Measurements from ENCODE around the gene CEACAM19. TPM values are rescaled to one million over a fixed set of nuclear protein-coding genes. Genes with fewer than 3 reads are reported as not detected.
"Not testable (repeated sequence)": the region's sequence is repeated elsewhere in the genome, so short reads cannot be mapped to it uniquely, and the experiment has no call there.

Gene CEACAM19
- total RNA-seq = 1.1 and 1.3 TPM in 2 replicates

- no peak within 1 kb of the TSS for H3K4me3 Mint-ChIP-seq
- no peak within 1 kb of the TSS for H3K27ac Mint-ChIP-seq
- DNase-seq (ENCODE audit: low spot score) = no peak
- H3K27me3 Mint-ChIP-seq (ENCODE audit: insufficient read depth) = peaks cover 4% of the 10 kb centered on the region
- intact Hi-C loops (cut with micrococcal nuclease) = no loop called here
- no peaks in the 10 kb centered on the region for H3K36me3 Mint-ChIP-seq (ENCODE audit: low read depth)
- no peaks in the 10 kb centered on the region for H3K4me1 Mint-ChIP-seq (ENCODE audit: low read depth)
- H3K9me3 Mint-ChIP-seq = no peaks in the 10 kb centered on the region
Observed at GRCh38 chr19:44671400-44671799, at the start of gene CEACAM19. CEACAM19 (plus strand) TSS chr19:44671482; CDS start chr19:44671932, 450 bp downstream.

- no peaks in the 10 kb centered on the region for H3K27me3 Mint-ChIP-seq (ENCODE audit: insufficient read depth)
- intact Hi-C loops (cut with micrococcal nuclease) = no loop called here
- no peak for DNase-seq (ENCODE audit: low spot score)
- H3K4me1 Mint-ChIP-seq (ENCODE audit: low read depth) = no peaks in the 10 kb centered on the region
- H3K9me3 Mint-ChIP-seq = peaks cover 4% of the 10 kb centered on the region
- no peak overlapping the region for H3K4me3 Mint-ChIP-seq
- H3K36me3 Mint-ChIP-seq (ENCODE audit: low read depth) = no peaks in the 10 kb centered on the region
- H3K27ac Mint-ChIP-seq = no peak overlapping the region
Observed at GRCh38 chr19:44623080-44623479, 48.2 kb upstream of the CEACAM19 start.

GRCh38 chr19:44623626-44624025 lies 47.7 kb upstream of the CEACAM19 start:
- Mint-ChIP-seq H3K27me3 (ENCODE audit: insufficient read depth) (no peaks in the 10 kb centered on the region), H3K9me3 (peaks cover 4% of the 10 kb centered on the region), H3K36me3 (ENCODE audit: low read depth) (no peaks in the 10 kb centered on the region), H3K27ac (no peak overlapping the region), H3K4me3 (no peak overlapping the region), H3K4me1 (ENCODE audit: low read depth) (no peaks in the 10 kb centered on the region)
- intact Hi-C loops (cut with micrococcal nuclease) = no loop called here
- DNase-seq (ENCODE audit: low spot score) = no peak

- DNase-seq (ENCODE audit: low spot score) = no peak
- Mint-ChIP-seq H3K9me3 (peaks cover 4% of the 10 kb centered on the region), H3K4me3 (no peak overlapping the region), H3K27ac (no peak overlapping the region), H3K27me3 (ENCODE audit: insufficient read depth) (no peaks in the 10 kb centered on the region), H3K4me1 (ENCODE audit: low read depth) (no peaks in the 10 kb centered on the region), H3K36me3 (ENCODE audit: low read depth) (no peaks in the 10 kb centered on the region)
- intact Hi-C loops (cut with micrococcal nuclease) = no loop called here
Observed at GRCh38 chr19:44624840-44625354, 46.4 kb upstream of the CEACAM19 start.

GRCh38 chr19:44625637-44626036 lies 45.6 kb upstream of the CEACAM19 start:
- H3K9me3 Mint-ChIP-seq; H3K36me3 Mint-ChIP-seq (ENCODE audit: low read depth); DNase-seq (ENCODE audit: low spot score); intact Hi-C loops (cut with micrococcal nuclease); H3K27me3 Mint-ChIP-seq (ENCODE audit: insufficient read depth); H3K4me1 Mint-ChIP-seq (ENCODE audit: low read depth); H3K27ac Mint-ChIP-seq; H3K4me3 Mint-ChIP-seq: not testable (repeated sequence)

- no peak overlapping the region for H3K27ac Mint-ChIP-seq
- H3K9me3 Mint-ChIP-seq = peaks cover 4% of the 10 kb centered on the region
- no peaks in the 10 kb centered on the region for H3K27me3 Mint-ChIP-seq (ENCODE audit: insufficient read depth)
- H3K4me1 Mint-ChIP-seq (ENCODE audit: low read depth) = no peaks in the 10 kb centered on the region
- no peak for DNase-seq (ENCODE audit: low spot score)
- intact Hi-C loops (cut with micrococcal nuclease) = no loop called here
- H3K4me3 Mint-ChIP-seq = no peak overlapping the region
- no peaks in the 10 kb centered on the region for H3K36me3 Mint-ChIP-seq (ENCODE audit: low read depth)
Observed at GRCh38 chr19:44626048-44626624, 45.1 kb upstream of the CEACAM19 start.

- no peaks in the 10 kb centered on the region for H3K36me3 Mint-ChIP-seq (ENCODE audit: low read depth)
- intact Hi-C loops (cut with micrococcal nuclease) = no loop called here
- H3K4me3 Mint-ChIP-seq = no peak overlapping the region
- H3K27ac Mint-ChIP-seq = no peak overlapping the region
- peaks cover 8% of the 10 kb centered on the region for H3K9me3 Mint-ChIP-seq
- no peak for DNase-seq (ENCODE audit: low spot score)
- no peaks in the 10 kb centered on the region for H3K4me1 Mint-ChIP-seq (ENCODE audit: low read depth)
- no peaks in the 10 kb centered on the region for H3K27me3 Mint-ChIP-seq (ENCODE audit: insufficient read depth)
Observed at GRCh38 chr19:44627631-44628030, 43.7 kb upstream of the CEACAM19 start.

- DNase-seq (ENCODE audit: low spot score) = no peak
- Mint-ChIP-seq H3K36me3 (ENCODE audit: low read depth) (no peaks in the 10 kb centered on the region), H3K4me1 (ENCODE audit: low read depth) (no peaks in the 10 kb centered on the region), H3K9me3 (peaks cover 6% of the 10 kb centered on the region), H3K27me3 (ENCODE audit: insufficient read depth) (no peaks in the 10 kb centered on the region), H3K4me3 (no peak overlapping the region), H3K27ac (no peak overlapping the region)
- intact Hi-C loops (cut with micrococcal nuclease) = no loop called here
Observed at GRCh38 chr19:44628793-44629192, 42.5 kb upstream of the CEACAM19 start.

- H3K27ac Mint-ChIP-seq; H3K9me3 Mint-ChIP-seq; H3K4me3 Mint-ChIP-seq; H3K36me3 Mint-ChIP-seq (ENCODE audit: low read depth); intact Hi-C loops (cut with micrococcal nuclease); H3K27me3 Mint-ChIP-seq (ENCODE audit: insufficient read depth); DNase-seq (ENCODE audit: low spot score); H3K4me1 Mint-ChIP-seq (ENCODE audit: low read depth): not testable (repeated sequence)
Observed at GRCh38 chr19:44631611-44632010, 39.7 kb upstream of the CEACAM19 start.

- H3K4me1 Mint-ChIP-seq (ENCODE audit: low read depth); intact Hi-C loops (cut with micrococcal nuclease); H3K27me3 Mint-ChIP-seq (ENCODE audit: insufficient read depth); H3K27ac Mint-ChIP-seq; H3K36me3 Mint-ChIP-seq (ENCODE audit: low read depth); H3K4me3 Mint-ChIP-seq; H3K9me3 Mint-ChIP-seq; DNase-seq (ENCODE audit: low spot score): not testable (repeated sequence)
Observed at GRCh38 chr19:44634058-44634457, 37.2 kb upstream of the CEACAM19 start.

GRCh38 chr19:44634785-44635184 lies 36.5 kb upstream of the CEACAM19 start:
- Mint-ChIP-seq H3K27me3 (ENCODE audit: insufficient read depth) (no peaks in the 10 kb centered on the region), H3K4me1 (ENCODE audit: low read depth) (no peaks in the 10 kb centered on the region), H3K36me3 (ENCODE audit: low read depth) (no peaks in the 10 kb centered on the region), H3K9me3 (peaks cover 8% of the 10 kb centered on the region), H3K4me3 (no peak overlapping the region), H3K27ac (no peak overlapping the region)
- intact Hi-C loops (cut with micrococcal nuclease) = no loop called here
- no peak for DNase-seq (ENCODE audit: low spot score)

- Mint-ChIP-seq H3K36me3 (ENCODE audit: low read depth) (no peaks in the 10 kb centered on the region), H3K4me1 (ENCODE audit: low read depth) (no peaks in the 10 kb centered on the region), H3K27me3 (ENCODE audit: insufficient read depth) (peaks cover 2% of the 10 kb centered on the region), H3K27ac (no peak overlapping the region), H3K9me3 (peaks cover 8% of the 10 kb centered on the region), H3K4me3 (no peak overlapping the region)
- intact Hi-C loops (cut with micrococcal nuclease) = no loop called here
- DNase-seq (ENCODE audit: low spot score) = no peak
Observed at GRCh38 chr19:44635581-44636438, 35.5 kb upstream of the CEACAM19 start.

Data from activated T-helper 1 cell treated with anti-CD3 and anti-CD28 coated beads, Interleukin-12 subunit alpha, Interleukin-12 subunit beta, Interleukin-2, Interleukin-4 antibody, amounts not matched to agents 30 ng/mL and 10 ng/mL and 1 ng/mL, durations not matched to agents 14 hours and 24 hours and 36 hours (primary cell).